Glomerular visceral epithelial cell (primary cell): ENCODE measurements around the gene NEDD4L.

ENCODE experiments used
- DNase-seq: peaks from one replicate; pipeline ENCODE4 v3.0.0-alpha.2; 2016; ENCODE audit errors: extremely low spot score

NEDD4L gene

GRCh38 chr18:58052960-58053359 lies 8.9 kb downstream of the NEDD4L start:
- no peak for DNase-seq

GRCh38 chr18:58054041-58054781 lies 10.2 kb downstream of the NEDD4L start:
- DNase-seq, result peak; percentile 25

GRCh38 chr18:58055890-58056558 lies 12.0 kb downstream of the NEDD4L start:
- DNase-seq, result no peak

- no peak for DNase-seq
Observed at GRCh38 chr18:58056852-58057251, 12.8 kb downstream of the NEDD4L start.

- DNase-seq, result peak; percentile 36
Observed at GRCh38 chr18:58057291-58057965, 13.4 kb downstream of the NEDD4L start.

- no peak for DNase-seq
Observed at GRCh38 chr18:58058720-58059119, 14.7 kb downstream of the NEDD4L start.

- DNase-seq, result no peak
Observed at GRCh38 chr18:58060254-58060653, 16.2 kb downstream of the NEDD4L start.

GRCh38 chr18:58061349-58061748 lies 17.3 kb downstream of the NEDD4L start:
- no peak for DNase-seq

GRCh38 chr18:58064406-58064998 lies 20.5 kb downstream of the NEDD4L start:
- no peak for DNase-seq

GRCh38 chr18:58065956-58066355 lies 21.9 kb downstream of the NEDD4L start:
- DNase-seq, result no peak

- no peak for DNase-seq
Observed at GRCh38 chr18:58067601-58068000, 23.6 kb downstream of the NEDD4L start.

- DNase-seq, result no peak
Observed at GRCh38 chr18:58069099-58069498, 25.1 kb downstream of the NEDD4L start.

- no peak for DNase-seq
Observed at GRCh38 chr18:58069721-58070292, 25.8 kb downstream of the NEDD4L start.

- DNase-seq, result no peak
Observed at GRCh38 chr18:58076052-58076451, 32.0 kb downstream of the NEDD4L start.

GRCh38 chr18:58077329-58077728 lies 33.3 kb downstream of the NEDD4L start:
- DNase-seq, result no peak

- DNase-seq, result no peak
Observed at GRCh38 chr18:58078889-58079573, 35.0 kb downstream of the NEDD4L start.

- DNase-seq, result no peak
Observed at GRCh38 chr18:58080451-58080850, 36.4 kb downstream of the NEDD4L start.

GRCh38 chr18:58087928-58088690 lies 44.1 kb downstream of the NEDD4L start:
- peak; percentile 4 for DNase-seq

- DNase-seq, result no peak
Observed at GRCh38 chr18:58088691-58089065, 44.7 kb downstream of the NEDD4L start.

GRCh38 chr18:58091099-58091611 lies 47.1 kb downstream of the NEDD4L start:
- DNase-seq, result peak; percentile 54
